CD4-positive, alpha-beta T cell (primary cell): ENCODE results near the gene SNF8. TPM values are rescaled to one million over a fixed set of nuclear protein-coding genes. Genes with fewer than 3 reads are reported as not detected.

Experiments used
- ATAC-seq: fragments of 200-7000 bp; cut with Tn5 transposase; one replicate; pipeline ENCODE4 v1.10.0; 2022; ENCODE audit warnings: mild to moderate bottlenecking; ENCODE audit not compliant: poor library complexity
- CTCF ChIA-PET: fragments of 350-600 bp; sonication (Branson Sonifier 250); formaldehyde crosslinking; loops from one replicate; lab custom pipeline; 2021; ENCODE audit warnings: antibody characterized with exemption, inconsistent platforms; lab: Charles Lee
- POLR2A ChIA-PET: fragments of 350-600 bp; sonication (Branson Sonifier 250); formaldehyde crosslinking; loops from one replicate; lab custom pipeline; 2021; ENCODE audit warnings: antibody characterized with exemption, inconsistent platforms; lab: Charles Lee
- DNase-seq, 14 experiments: peaks; one replicate each; pipeline ENCODE4 v3.0.0-alpha.2; 2013 to 2020; ENCODE audit warnings: mixed read lengths in 2 of 14
- H3K27ac ChIP-seq, 2 donors: one replicate each; pipeline versions ENCODE4 v1.5.1 to v1.7.0; 2013; ENCODE audit warnings: low read length in 2 of 2, low read depth in 1 of 2, mild to moderate bottlenecking in 1 of 2
- H3K27me3 ChIP-seq, 2 experiments: 1 replicate in 1 of 2; 2 replicates in 1 of 2; pipeline versions ENCODE4 v1.6.1 to v1.7.0; 2013; ENCODE audit warnings: low read length in 2 of 2, control low read depth in 1 of 2, mild to moderate bottlenecking in 1 of 2, moderate library complexity in 1 of 2; ENCODE audit not compliant: insufficient read depth in 2 of 2, control insufficient read depth in 1 of 2
- H3K36me3 ChIP-seq: one replicate; pipeline ENCODE4 v1.6.1; 2013; ENCODE audit warnings: low read length, control low read depth; ENCODE audit not compliant: insufficient read depth
- H3K4me1 ChIP-seq: one replicate; pipeline ENCODE4 v1.6.1; 2013; ENCODE audit warnings: low read length, control low read depth; ENCODE audit not compliant: insufficient read depth
- H3K4me3 ChIP-seq: one replicate; pipeline ENCODE4 v1.5.1; 2013; ENCODE audit warnings: mild to moderate bottlenecking, low read length, moderate library complexity
- H3K9me3 ChIP-seq, 2 experiments: 1 replicate in 1 of 2; 2 replicates in 1 of 2; pipeline versions ENCODE4 v1.6.1 to v1.7.0; 2013; ENCODE audit warnings: low read length in 2 of 2, mild to moderate bottlenecking in 2 of 2, control low read depth in 1 of 2, moderate library complexity in 1 of 2; ENCODE audit not compliant: control insufficient read depth in 1 of 2, insufficient read depth in 1 of 2
- H3K27ac Mint-ChIP-seq: one replicate; pipeline ENCODE4 v1.8.0; 2020; ENCODE audit warnings: mixed read lengths
- H3K27me3 Mint-ChIP-seq: one replicate; pipeline ENCODE4 v1.8.0; 2021; ENCODE audit warnings: mixed read lengths
- H3K36me3 Mint-ChIP-seq: one replicate; pipeline ENCODE4 v1.8.0; 2021; ENCODE audit warnings: low read depth, mixed read lengths
- H3K4me1 Mint-ChIP-seq: one replicate; pipeline ENCODE4 v1.8.0; 2021; ENCODE audit warnings: low read depth, mixed read lengths
- H3K4me3 Mint-ChIP-seq: one replicate; pipeline ENCODE4 v1.8.0; 2020; ENCODE audit warnings: mild to moderate bottlenecking, mixed read lengths
- H3K9me3 Mint-ChIP-seq: one replicate; pipeline ENCODE4 v1.8.0; 2020; ENCODE audit warnings: mixed read lengths
- intact Hi-C, 2 experiments: fragments of 100-400 bp; cut with DNase I in 1 of 2; cut with micrococcal nuclease in 1 of 2; formaldehyde crosslinking; loops; one replicate each; pipeline versions ENCODE4 v1.15.1 to v1.9.0; 2023 to 2025; cut with DNase I, micrococcal nuclease
- total RNA-seq, 174 experiments: library from RNA in 2 of 174; stranded (reverse) in 2 of 174; gene quantifications; one replicate each; pipeline ENCODE4 v1.2.3 and lab custom pipeline; 2021 to 2026
- TF ChIP-seq, protein P1 (sequence below): fragments of 200-600 bp; IDR thresholded peaks from one replicate; pipeline ENCODE4 v1.8.0; 2022; ENCODE audit warnings: antibody characterized with exemption, mild to moderate bottlenecking

SNF8 gene
- total RNA-seq, 2 experiments from 2014 or later = 53.8 to 57.4 TPM

DNA sequence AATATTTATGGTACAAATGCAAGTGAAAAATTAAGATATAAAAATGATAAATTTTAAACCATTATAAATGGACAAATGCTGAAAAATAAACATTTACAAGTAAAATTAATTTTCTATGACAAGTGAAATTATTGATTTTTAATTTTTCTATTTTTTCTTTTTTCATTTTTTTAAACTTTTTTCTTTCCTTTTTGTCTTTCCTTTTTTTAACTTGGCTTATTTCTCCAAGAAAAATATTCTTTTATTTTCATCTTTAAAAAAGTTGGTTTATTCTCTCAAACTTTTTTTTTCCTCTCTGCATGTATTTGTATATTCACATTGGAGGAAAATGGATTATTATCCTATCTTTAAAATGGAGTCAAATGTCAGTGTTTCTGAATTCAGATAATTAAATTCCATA is 48.7 kb upstream of the SNF8 start:
- Mint-ChIP-seq H3K4me3 (no peak overlapping the region), H3K27me3 (peaks cover 78% of the 10 kb centered on the region), H3K27ac (no peak overlapping the region), H3K9me3 (no peaks in the 10 kb centered on the region), H3K4me1 (peaks cover 28% of the 10 kb centered on the region), H3K36me3 (no peaks in the 10 kb centered on the region)
- ATAC-seq (no peak), DNase-seq (no peak)
- H3K4me3 ChIP-seq = no peak overlapping the region
- no peaks in the 10 kb centered on the region for H3K36me3 ChIP-seq
- H3K27ac ChIP-seq = no peak overlapping the region
- intact Hi-C loops = loop anchor here in 1 of 2 experiments (10.0 kb wide), 1 partner anchor 49 kb away; the partner anchor contains the start of gene SNF8
- CTCF ChIA-PET = no interaction called here
- H3K4me1 ChIP-seq = peaks cover 31% of the 10 kb centered on the region
- H3K27me3 ChIP-seq = peaks cover 51 to 72% of the 10 kb centered on the region in 2 experiments
- H3K9me3 ChIP-seq = peaks cover 0 to 29% of the 10 kb centered on the region in 2 experiments
- TF ChIP-seq, protein P1, sequence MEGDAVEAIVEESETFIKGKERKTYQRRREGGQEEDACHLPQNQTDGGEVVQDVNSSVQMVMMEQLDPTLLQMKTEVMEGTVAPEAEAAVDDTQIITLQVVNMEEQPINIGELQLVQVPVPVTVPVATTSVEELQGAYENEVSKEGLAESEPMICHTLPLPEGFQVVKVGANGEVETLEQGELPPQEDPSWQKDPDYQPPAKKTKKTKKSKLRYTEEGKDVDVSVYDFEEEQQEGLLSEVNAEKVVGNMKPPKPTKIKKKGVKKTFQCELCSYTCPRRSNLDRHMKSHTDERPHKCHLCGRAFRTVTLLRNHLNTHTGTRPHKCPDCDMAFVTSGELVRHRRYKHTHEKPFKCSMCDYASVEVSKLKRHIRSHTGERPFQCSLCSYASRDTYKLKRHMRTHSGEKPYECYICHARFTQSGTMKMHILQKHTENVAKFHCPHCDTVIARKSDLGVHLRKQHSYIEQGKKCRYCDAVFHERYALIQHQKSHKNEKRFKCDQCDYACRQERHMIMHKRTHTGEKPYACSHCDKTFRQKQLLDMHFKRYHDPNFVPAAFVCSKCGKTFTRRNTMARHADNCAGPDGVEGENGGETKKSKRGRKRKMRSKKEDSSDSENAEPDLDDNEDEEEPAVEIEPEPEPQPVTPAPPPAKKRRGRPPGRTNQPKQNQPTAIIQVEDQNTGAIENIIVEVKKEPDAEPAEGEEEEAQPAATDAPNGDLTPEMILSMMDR = no peak
- POLR2A ChIA-PET = no interaction called here

GRCh38 chr17:48992444-48992843 is 47.8 kb upstream of the SNF8 start:
- peaks cover 43 to 64% of the 10 kb centered on the region in 2 experiments for H3K27me3 ChIP-seq
- ATAC-seq (no peak), DNase-seq (no peak)
- no peak overlapping the region for H3K4me3 Mint-ChIP-seq
- POLR2A ChIA-PET = no interaction called here
- H3K27me3 Mint-ChIP-seq = peaks cover 74% of the 10 kb centered on the region
- H3K9me3 ChIP-seq = peaks cover 0 to 22% of the 10 kb centered on the region in 2 experiments
- H3K4me1 ChIP-seq = peaks cover 23% of the 10 kb centered on the region
- H3K9me3 Mint-ChIP-seq = no peaks in the 10 kb centered on the region
- no peaks in the 10 kb centered on the region for H3K36me3 ChIP-seq
- no peaks in the 10 kb centered on the region for H3K36me3 Mint-ChIP-seq
- H3K27ac ChIP-seq = no peak overlapping the region
- H3K4me1 Mint-ChIP-seq = peaks cover 20% of the 10 kb centered on the region
- CTCF ChIA-PET = no interaction called here
- intact Hi-C loops = loop anchor here in 1 of 2 experiments (10.0 kb wide), 1 partner anchor 48 kb away; the partner anchor contains the start of gene SNF8
- TF ChIP-seq, protein P1 = no peak
- H3K4me3 ChIP-seq = no peak overlapping the region
- H3K27ac Mint-ChIP-seq = no peak overlapping the region

DNA sequence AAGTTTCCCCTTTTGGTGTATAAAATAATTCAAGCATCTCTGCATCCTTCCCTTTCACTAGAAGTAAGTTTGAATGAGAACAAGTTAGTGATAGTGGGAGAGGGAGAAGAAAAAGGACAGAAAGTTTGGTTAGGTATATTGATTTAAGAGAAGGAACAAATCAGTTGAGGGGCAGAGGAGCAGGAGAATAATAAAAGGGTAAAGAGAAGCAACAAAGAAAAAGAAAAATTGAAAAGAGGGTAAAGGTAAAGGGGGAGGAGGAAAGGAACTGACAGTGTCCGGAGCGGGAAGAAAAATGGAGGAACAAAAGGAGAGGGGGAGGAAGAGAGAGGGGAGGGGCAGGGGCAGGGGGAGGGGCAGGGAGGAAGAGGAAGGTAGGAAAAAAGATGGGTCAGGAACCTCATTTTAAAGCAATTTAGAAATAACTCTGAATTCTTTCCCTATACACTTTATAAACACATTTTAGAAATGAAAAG is 46.3 kb upstream of the SNF8 start:
- no peak overlapping the region for H3K27ac Mint-ChIP-seq
- H3K4me1 Mint-ChIP-seq = peaks cover 7% of the 10 kb centered on the region
- intact Hi-C loops = loop anchor here in 1 of 2 experiments (10.0 kb wide), 1 partner anchor 46 kb away; the partner anchor contains the start of gene SNF8
- H3K9me3 ChIP-seq = peaks cover 0 to 8% of the 10 kb centered on the region in 2 experiments
- H3K27ac ChIP-seq = no peak overlapping the region
- no peaks in the 10 kb centered on the region for H3K36me3 ChIP-seq
- CTCF ChIA-PET = interaction anchor here (0.8 kb wide), 1 partner anchor 42 kb away, joined by 3 read pairs; no protein-coding TSS in a partner anchor
- H3K36me3 Mint-ChIP-seq = no peaks in the 10 kb centered on the region
- POLR2A ChIA-PET = no interaction called here
- no peaks in the 10 kb centered on the region for H3K9me3 Mint-ChIP-seq
- DNase-seq = no peak
- peaks cover 28 to 49% of the 10 kb centered on the region in 2 experiments for H3K27me3 ChIP-seq
- no peak overlapping the region for H3K4me3 ChIP-seq
- H3K27me3 Mint-ChIP-seq = peaks cover 70% of the 10 kb centered on the region
- TF ChIP-seq, protein P1 = no peak
- H3K4me1 ChIP-seq = peaks cover 8% of the 10 kb centered on the region
- no peak for ATAC-seq
- no peak overlapping the region for H3K4me3 Mint-ChIP-seq
